HG02938 (cell line): Measurements from ENCODE around the gene PRM3.

Experiments
- ATAC-seq: cut with Tn5 transposase; IDR thresholded peaks from one replicate; pipeline ENCODE4 v1.9.1; 2021; ENCODE audit warnings: mild to moderate bottlenecking, moderate library complexity; ENCODE audit not compliant: unreplicated experiment

Gene PRM3

GRCh38 chr16:11272921-11273720 is at the start of gene PRM3:
Gene PRM3 (minus strand): TSS chr16:11273629. CDS start chr16:11273595, 34 bp downstream.
- ATAC-seq: no peak

- ATAC-seq: no peak
Observed at GRCh38 chr16:11322823-11323222, 49.4 kb upstream of the PRM3 start.

GRCh38 chr16:11321662-11322061 is 48.2 kb upstream of the PRM3 start:
- no peak for ATAC-seq

- ATAC-seq: no peak
Observed at GRCh38 chr16:11320170-11320569, 46.7 kb upstream of the PRM3 start.

- no peak for ATAC-seq
Observed at GRCh38 chr16:11319529-11320146, 46.2 kb upstream of the PRM3 start.

- no peak for ATAC-seq
Observed at GRCh38 chr16:11318817-11319216, 45.4 kb upstream of the PRM3 start.

- ATAC-seq: no peak
Observed at GRCh38 chr16:11316331-11317015, 43.0 kb upstream of the PRM3 start.

GRCh38 chr16:11315510-11315909 is 42.1 kb upstream of the PRM3 start:
- ATAC-seq: no peak

GRCh38 chr16:11314309-11314894 is 41.0 kb upstream of the PRM3 start:
- no peak for ATAC-seq

- ATAC-seq: no peak
Observed at GRCh38 chr16:11313493-11314308, 40.3 kb upstream of the PRM3 start.

- ATAC-seq: no peak
Observed at GRCh38 chr16:11312718-11313492, 39.5 kb upstream of the PRM3 start.

GRCh38 chr16:11310997-11311561 is 37.6 kb upstream of the PRM3 start:
- no peak for ATAC-seq

- ATAC-seq: no peak
Observed at GRCh38 chr16:11310634-11310977, 37.2 kb upstream of the PRM3 start.

GRCh38 chr16:11309895-11310633 is 36.6 kb upstream of the PRM3 start:
- ATAC-seq: peak; percentile 43

- no peak for ATAC-seq
Observed at GRCh38 chr16:11308493-11309283, 35.3 kb upstream of the PRM3 start.

GRCh38 chr16:11307639-11308492 is 34.4 kb upstream of the PRM3 start:
- ATAC-seq: no peak

GRCh38 chr16:11306997-11307638 is 33.7 kb upstream of the PRM3 start:
- ATAC-seq: no peak
